Epithelial cell of proximal tubule (primary cell): ENCODE measurements around the gene CHN2. TPM values are rescaled to one million over a fixed set of nuclear protein-coding genes. Genes with fewer than 3 reads are reported as not detected.

Source experiments
- DNase-seq: peaks from one replicate; pipeline ENCODE4 v3.0.0-alpha.2; 2011; ENCODE audit warnings: low read depth
- H3K4me3 ChIP-seq: 2 replicates; pipeline ENCODE4 v1.5.1; 2011; ENCODE audit warnings: low read depth, mild to moderate bottlenecking, low read length
- total RNA-seq: library from RNA; depleted of rRNA; stranded (reverse); fragments of >200 nt; gene quantifications from 2 replicates; pipeline ENCODE4 v1.2.3, GENCODE V29; 2015
- TF ChIP-seq, protein P1 (sequence below): conservative IDR thresholded peaks from 2 replicates; pipeline ENCODE4 v1.5.1; 2012; ENCODE audit warnings: low read depth, mild to moderate bottlenecking, low read length

Gene CHN2
- total RNA-seq, 1 donor from 2014 or later, result 0.35 TPM

DNA sequence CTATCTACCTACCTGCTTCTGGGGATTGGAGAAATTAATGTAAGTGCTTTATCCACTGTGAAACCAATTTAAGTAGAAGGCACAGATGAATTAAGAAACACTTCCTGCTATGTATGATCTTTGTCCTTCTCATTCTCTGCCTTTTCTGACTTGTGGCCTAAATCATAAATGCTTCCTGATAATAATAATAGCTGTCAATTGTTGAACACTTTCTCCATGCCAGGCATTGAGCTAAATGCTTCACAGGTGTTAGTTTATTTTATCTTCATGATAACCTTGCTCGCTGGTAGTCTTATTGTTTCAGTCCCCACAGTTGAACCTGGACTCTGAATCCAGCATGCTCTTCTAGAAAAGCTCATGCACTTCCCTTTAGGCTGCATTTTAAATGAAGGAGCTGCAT lies 75.4 kb downstream of the CHN2 start:
- TF ChIP-seq, protein P1, sequence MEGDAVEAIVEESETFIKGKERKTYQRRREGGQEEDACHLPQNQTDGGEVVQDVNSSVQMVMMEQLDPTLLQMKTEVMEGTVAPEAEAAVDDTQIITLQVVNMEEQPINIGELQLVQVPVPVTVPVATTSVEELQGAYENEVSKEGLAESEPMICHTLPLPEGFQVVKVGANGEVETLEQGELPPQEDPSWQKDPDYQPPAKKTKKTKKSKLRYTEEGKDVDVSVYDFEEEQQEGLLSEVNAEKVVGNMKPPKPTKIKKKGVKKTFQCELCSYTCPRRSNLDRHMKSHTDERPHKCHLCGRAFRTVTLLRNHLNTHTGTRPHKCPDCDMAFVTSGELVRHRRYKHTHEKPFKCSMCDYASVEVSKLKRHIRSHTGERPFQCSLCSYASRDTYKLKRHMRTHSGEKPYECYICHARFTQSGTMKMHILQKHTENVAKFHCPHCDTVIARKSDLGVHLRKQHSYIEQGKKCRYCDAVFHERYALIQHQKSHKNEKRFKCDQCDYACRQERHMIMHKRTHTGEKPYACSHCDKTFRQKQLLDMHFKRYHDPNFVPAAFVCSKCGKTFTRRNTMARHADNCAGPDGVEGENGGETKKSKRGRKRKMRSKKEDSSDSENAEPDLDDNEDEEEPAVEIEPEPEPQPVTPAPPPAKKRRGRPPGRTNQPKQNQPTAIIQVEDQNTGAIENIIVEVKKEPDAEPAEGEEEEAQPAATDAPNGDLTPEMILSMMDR, result no peak
- no peak overlapping the region for H3K4me3 ChIP-seq
- DNase-seq, result no peak

GRCh38 chr7:29270594-29271318 lies 76.2 kb downstream of the CHN2 start:
- TF ChIP-seq, protein P1, result no peak
- DNase-seq, result no peak
- no peak overlapping the region for H3K4me3 ChIP-seq

DNA sequence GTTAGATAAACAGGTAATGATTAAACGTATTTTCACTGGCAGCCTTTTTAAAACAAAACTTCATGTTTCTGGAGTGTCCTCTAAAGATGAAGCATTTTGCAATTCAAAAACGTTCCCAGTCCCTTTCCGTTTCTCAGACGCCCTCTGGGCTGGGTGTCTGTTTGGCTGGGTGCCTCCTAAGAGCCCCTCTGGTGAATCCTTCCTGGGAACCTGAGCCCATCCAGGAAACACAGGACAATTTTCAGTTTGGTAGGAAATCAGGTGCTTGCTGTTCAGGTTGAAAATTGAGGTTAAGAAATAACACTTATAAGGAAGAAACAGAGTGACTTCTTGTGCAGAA lies 76.7 kb downstream of the CHN2 start:
- TF ChIP-seq, protein P1, result no peak
- H3K4me3 ChIP-seq, result no peak overlapping the region
- no peak for DNase-seq

DNA sequence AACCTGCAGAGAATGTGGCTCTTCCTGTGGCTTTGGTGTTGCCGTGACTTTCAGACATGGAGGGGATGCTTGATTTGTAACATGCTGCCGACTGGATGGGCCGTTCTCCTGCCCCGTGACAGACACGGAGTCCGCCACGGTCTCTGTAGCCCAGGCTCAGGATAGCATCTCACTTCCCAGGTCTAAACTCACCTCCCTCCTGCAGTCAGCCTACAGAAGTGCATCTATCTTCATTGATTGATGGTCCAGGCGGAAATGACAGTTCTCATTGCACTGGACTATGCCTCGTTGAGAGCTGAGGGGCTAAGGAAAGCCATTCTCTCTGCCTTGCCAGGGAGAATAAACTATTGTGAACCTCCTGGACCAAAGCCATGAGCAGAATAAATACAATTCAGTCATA lies 77.5 kb downstream of the CHN2 start:
- no peak overlapping the region for H3K4me3 ChIP-seq
- DNase-seq, result no peak
- TF ChIP-seq, protein P1, result no peak

DNA sequence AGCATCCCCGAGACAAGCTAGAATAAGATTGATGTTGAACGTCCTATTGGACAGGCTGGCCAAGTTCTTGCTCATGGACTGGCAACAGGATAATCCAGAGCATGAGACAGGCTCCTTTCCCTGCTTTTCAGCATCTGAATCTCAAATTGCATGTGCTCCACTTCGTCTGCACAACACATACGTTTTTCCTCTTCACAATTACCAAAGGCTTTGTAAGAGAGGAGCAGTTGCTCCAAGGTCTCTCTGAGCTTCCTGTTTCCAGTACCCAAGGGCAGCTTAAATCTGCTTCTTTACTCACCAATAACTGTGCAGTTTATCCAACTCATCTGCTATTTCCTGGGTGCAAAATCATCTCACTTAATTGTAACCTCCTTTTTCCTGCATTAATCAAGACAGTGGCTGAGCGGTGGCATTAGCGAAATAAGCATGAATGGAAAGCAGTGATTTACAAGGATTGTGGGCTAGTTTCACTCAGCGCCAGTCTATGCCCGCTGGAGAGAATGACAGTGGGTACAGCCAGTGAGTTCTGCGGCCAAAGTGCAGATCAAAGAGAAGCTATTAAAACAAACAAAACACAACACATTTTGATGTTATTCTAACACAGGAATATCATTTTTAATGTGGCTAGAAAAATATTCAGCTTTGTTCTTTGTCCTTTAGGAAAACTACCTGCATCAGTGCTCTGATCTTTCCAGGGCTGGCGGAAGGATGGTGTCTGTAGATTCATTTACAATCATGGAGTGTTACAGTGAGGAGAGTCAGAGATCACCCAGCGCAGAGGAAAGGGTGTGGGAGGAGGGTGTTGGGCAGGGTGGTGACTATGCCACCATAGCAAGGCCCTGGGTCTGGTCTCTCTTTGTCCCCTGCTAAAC lies 79.8 kb downstream of the CHN2 start:
- DNase-seq, result no peak
- H3K4me3 ChIP-seq, result peak overlapping the region; percentile 25

DNA sequence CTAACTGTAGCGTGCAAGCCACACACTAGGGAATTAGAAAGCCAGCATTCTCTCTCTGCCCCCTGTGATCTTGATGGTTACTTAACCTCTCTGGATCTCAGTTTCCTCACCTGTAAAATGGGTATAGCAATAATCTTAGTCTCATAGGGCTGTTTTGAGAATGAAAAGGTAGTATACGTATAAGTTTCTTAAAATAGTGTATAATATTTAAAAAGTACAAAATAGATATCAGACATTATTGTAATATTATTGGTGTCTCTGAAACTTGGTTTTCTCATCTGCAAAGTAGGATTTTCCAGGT lies 80.4 kb downstream of the CHN2 start:
- DNase-seq, result no peak
- TF ChIP-seq, protein P1, result no peak
- no peak overlapping the region for H3K4me3 ChIP-seq

More for the DNA sequence above, 79.8 kb downstream of the CHN2 start:
- TF ChIP-seq, protein P1, result no peak
